GM10266 (cell line): ENCODE results near the gene L3MBTL4.

Experiments
- DNase-seq: peaks from one replicate; pipeline ENCODE4 v3.0.0; 2012; ENCODE audit errors: extremely low spot score
- TF ChIP-seq, protein P1 (sequence below): IDR thresholded peaks from 2 replicates; pipeline ENCODE4 v1.5.1; 2012; ENCODE audit warnings: mild to moderate bottlenecking, low read depth; ENCODE audit not compliant: control insufficient read depth, insufficient read depth; ENCODE audit errors: missing control alignments

Gene L3MBTL4

DNA sequence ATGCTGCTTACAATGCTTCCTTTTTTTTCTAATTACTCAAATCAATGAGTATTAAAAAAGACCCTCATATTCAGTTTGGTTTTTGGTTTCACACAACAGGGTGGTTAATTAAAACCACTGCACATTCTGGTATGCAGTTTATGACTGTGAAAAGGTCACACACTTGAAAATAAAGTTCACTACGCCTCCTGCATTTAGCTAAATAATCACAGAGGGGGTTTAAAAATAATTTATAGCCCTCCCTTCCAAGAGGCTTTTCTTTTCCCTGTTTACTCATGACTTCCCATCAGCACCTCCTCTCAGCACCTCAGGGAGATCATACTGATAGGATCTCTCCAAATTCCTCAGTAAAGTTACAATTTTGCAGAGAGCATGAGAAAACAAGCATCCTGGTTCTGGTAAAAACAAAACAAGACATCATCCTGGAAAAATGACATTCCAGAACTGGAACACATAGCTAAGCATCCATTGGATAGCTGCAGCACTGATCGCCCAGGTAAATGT is 389.9 kb downstream of the L3MBTL4 start:
- DNase-seq = no peak
- TF ChIP-seq, protein P1, sequence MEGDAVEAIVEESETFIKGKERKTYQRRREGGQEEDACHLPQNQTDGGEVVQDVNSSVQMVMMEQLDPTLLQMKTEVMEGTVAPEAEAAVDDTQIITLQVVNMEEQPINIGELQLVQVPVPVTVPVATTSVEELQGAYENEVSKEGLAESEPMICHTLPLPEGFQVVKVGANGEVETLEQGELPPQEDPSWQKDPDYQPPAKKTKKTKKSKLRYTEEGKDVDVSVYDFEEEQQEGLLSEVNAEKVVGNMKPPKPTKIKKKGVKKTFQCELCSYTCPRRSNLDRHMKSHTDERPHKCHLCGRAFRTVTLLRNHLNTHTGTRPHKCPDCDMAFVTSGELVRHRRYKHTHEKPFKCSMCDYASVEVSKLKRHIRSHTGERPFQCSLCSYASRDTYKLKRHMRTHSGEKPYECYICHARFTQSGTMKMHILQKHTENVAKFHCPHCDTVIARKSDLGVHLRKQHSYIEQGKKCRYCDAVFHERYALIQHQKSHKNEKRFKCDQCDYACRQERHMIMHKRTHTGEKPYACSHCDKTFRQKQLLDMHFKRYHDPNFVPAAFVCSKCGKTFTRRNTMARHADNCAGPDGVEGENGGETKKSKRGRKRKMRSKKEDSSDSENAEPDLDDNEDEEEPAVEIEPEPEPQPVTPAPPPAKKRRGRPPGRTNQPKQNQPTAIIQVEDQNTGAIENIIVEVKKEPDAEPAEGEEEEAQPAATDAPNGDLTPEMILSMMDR = no peak

DNA sequence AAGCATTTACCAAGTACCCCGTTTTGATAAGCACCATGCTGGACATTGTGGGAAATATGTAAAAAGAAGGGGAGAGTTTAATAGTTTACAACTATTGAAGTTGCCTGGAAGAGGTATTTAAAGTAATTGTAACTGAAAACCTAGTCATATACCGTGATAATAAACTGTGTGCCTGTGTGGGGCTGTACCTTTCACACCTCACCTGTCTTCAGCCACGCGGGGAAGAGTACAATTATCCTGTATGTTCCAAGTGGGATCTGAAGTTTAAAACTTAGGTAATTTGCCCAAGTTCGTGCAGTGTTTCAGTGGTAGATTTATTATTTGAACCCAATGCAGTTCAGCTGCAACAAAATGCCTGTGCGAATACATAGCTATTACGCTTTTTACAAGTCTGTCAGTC is 391.2 kb downstream of the L3MBTL4 start:
- TF ChIP-seq, protein P1 = no peak

DNA sequence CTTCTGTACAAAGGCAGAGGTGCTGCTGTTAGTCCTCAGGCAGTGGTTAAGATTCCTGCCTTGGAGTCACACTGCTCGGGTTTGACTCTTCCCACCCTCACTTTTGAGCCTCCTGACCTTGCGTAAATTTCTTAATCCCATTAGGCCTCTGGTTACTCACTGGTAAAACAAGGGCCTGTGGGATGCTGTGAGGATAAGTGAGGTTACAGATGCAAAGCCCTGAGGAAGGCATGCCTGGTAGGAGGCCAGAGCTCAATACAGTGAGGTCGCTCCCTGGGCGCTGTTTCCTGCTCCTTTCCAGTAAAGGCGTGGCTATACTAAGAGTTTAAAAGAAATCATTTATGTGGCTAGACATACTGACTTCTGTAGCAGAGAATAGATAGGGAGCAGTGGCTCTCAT is 391.9 kb downstream of the L3MBTL4 start:
- no peak for DNase-seq

More for the DNA sequence above, 391.2 kb downstream of the L3MBTL4 start:
- no peak for DNase-seq

DNA sequence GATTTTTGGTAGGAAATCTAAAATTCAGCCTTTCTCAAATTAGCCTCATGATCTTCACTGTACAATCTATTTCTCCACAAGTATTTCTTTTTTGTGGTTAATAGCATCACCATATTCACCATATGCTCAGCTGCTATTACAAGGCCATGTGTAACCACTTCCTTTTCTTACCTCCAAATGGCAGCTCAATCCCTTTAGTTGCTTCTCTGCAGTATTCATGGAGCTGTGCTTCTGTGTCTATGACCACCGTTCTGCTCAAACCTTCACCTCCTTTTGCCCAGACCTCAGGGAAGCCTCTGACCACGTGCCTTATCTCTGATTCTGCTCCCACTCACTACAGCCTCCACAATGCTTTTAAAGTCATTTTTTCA is 392.7 kb downstream of the L3MBTL4 start:
- TF ChIP-seq, protein P1 = no peak
- peak; percentile 14 for DNase-seq

More for the DNA sequence above, 391.9 kb downstream of the L3MBTL4 start:
- TF ChIP-seq, protein P1 = no peak

DNA sequence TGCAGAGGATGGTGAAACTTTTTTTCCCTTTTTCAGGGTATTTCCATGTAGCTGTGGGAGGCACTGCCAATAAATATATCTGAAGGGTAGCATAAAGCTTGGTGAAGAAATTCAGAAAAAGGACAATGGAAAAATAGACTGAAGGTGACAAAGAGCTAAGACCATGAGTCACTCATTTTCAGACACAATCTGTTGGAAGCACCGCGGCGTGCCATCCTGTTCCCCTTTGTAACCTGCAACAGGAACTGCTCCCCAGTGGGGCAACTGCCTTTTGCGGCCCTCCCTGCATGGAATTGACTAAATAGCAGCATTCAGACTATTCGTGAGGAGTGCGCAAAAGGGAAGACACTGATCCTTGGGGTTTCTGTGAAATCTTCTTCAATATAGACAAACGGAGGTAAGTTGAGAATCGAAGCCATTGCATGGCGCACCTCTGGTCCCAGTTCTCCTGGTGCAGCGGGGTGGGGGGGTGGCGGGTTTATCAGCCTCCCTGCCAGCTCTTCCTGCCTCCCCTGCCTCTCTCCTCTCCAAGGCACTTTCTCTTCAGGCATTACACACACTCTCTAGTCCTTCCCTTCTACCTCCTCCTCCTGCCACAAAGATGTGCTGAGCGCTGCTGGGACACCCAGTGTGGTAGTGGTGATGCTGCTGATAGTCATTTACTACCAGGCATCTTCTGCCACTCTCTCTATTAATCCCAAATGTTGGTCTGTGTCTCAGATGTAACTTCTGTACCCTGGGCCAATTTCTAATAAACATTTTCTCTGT is 393.2 kb downstream of the L3MBTL4 start:
- no peak for DNase-seq
- TF ChIP-seq, protein P1 = no peak

- TF ChIP-seq, protein P1 = no peak
- no peak for DNase-seq
Observed at GRCh38 chr18:6018671-6019070, 396.0 kb downstream of the L3MBTL4 start.

DNA sequence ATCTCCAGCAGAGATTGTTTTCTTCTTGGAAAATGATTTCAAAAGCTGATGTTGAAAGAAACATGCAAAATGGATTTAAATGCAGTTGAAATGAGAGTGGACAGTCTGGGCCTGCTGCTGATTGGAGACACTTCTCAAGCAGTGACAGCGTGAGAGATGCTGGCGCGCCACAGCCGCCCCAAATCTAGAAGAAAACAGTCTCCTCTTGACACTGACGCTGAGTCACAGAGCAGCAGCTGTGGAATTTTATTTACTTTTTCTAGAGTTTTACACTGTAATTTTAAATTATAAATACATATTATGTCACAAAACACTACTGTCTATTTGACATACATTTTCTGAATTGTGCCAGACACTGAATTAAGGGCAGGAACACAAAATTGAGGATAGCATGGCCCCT is 397.5 kb downstream of the L3MBTL4 start:
- DNase-seq = no peak
- TF ChIP-seq, protein P1 = no peak
